ENCODE results near the gene SYNE1. TPM values are rescaled to one million over a fixed set of nuclear protein-coding genes. Genes with fewer than 3 reads are reported as not detected.

SYNE1 gene
- total and polyA plus RNA-seq, 2 of the 8 experiments (the other 6 are each of a cell fraction or from before 2014, with no cell fraction given), result 2.8 to 5.5 TPM

DNA sequence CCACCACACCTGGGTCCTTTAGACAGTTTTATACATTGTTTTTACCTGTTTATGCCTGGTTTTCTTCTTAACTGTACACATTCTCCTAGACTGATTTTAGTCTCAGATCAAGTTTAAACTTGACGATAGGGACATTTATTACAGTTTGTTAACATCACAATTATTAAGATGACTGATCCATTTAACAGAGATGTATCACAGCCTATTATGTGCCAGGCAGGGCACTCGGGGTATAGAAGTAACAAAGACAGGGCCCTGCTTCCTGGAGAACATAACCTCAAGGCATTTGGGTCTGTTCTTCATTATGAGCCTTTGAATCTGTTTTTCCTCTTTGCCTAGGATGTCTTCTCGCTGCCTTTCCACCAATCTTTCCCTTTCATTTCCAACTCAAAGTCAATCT lies 449.2 kb downstream of the SYNE1 start:
- Histone ChIP-seq H3K56ac (replicated peaks; ENCODE audit: insufficient read length, low read depth, low read length) (no peak overlapping the region), H3K27ac (ENCODE audit: low read depth, low read length) (no peak overlapping the region), H3K4me3 (ENCODE audit: extremely low read depth in 1 of 4, insufficient read depth in 2 of 4, low read depth in 3 of 4, low read length in 4 of 4) (no peak overlapping the region), H3K14ac (ENCODE audit: insufficient read length) (no peak overlapping the region), H4K20me1 (replicated peaks in 1 of 2; ENCODE audit: control insufficient read depth in 1 of 2, insufficient read depth in 2 of 2, low read length in 2 of 2) (no peaks in the 10 kb centered on the region), H2BK120ac (replicated peaks; ENCODE audit: low read depth, low read length) (no peak overlapping the region), H3K4me1 (replicated peaks in 1 of 4; ENCODE audit: control insufficient read depth in 3 of 4, insufficient read depth in 4 of 4, low read length in 3 of 4) (no peaks in the 10 kb centered on the region), H2BK5ac (ENCODE audit: low read depth, low read length) (no peak overlapping the region), H2AFZ (ENCODE audit: low read length) (no peak overlapping the region), H3K36me3 (ENCODE audit: control insufficient read depth in 2 of 4, insufficient read depth in 4 of 4, low read length in 3 of 4) (no peaks in the 10 kb centered on the region), H4K5ac (ENCODE audit: insufficient read length, low read depth, low read length) (no peak overlapping the region), H2AK5ac (ENCODE audit: low read depth, low read length) (no peak overlapping the region), H2BK12ac (ENCODE audit: low read depth, low read length) (no peak overlapping the region), H4K8ac (ENCODE audit: extremely low read depth, insufficient read depth, low read length) (no peak overlapping the region), H3K9me3 (ENCODE audit: insufficient read depth in 2 of 2, low read depth in 1 of 2, low read length in 1 of 2) (no peaks in the 10 kb centered on the region), H3K79me1 (ENCODE audit: low read depth, low read length) (no peaks in the 10 kb centered on the region), H3K27me3 (replicated peaks in 1 of 4; ENCODE audit: control insufficient read depth in 3 of 4, extremely low read depth in 1 of 4, insufficient read depth in 3 of 4, low read length in 3 of 4) (no peaks in the 10 kb centered on the region), H3K4me2 (ENCODE audit: insufficient read depth in 1 of 2, low read depth in 2 of 2, low read length in 2 of 2) (no peak overlapping the region), H3K18ac (ENCODE audit: extremely low read depth, low read length) (no peak overlapping the region), H3K9ac (replicated peaks in 1 of 4; ENCODE audit: extremely low read depth in 1 of 4, low read depth in 3 of 4, low read length in 3 of 4) (no peak overlapping the region), H2BK20ac (ENCODE audit: low read length) (no peak overlapping the region), H3K4ac (replicated peaks; ENCODE audit: insufficient read length, low read depth, low read length) (no peak overlapping the region), H2BK15ac (ENCODE audit: low read length) (no peak overlapping the region), H3K79me2 (ENCODE audit: control insufficient read depth in 1 of 2, insufficient read depth in 2 of 2, low read length in 2 of 2) (no peaks in the 10 kb centered on the region), H4K91ac (replicated peaks; ENCODE audit: insufficient read length, low read length) (no peak overlapping the region), H3K23ac (ENCODE audit: insufficient read length) (no peak overlapping the region), H3K23me2 (ENCODE audit: low read depth, low read length) (no peaks in the 10 kb centered on the region)
- 84% methylated on average over 3 of the region's 3 CpGs; no CpG with 5 or more reads in 1 of the 2 experiments for WGBS, 2 experiments (ENCODE audit: extremely low coverage in 1 of 2, insufficient coverage in 1 of 2, insufficient read length in 1 of 2, insufficient replicate concordance in 2 of 2, low coverage in 1 of 2, low lambda C conversion rate in 2 of 2, missing lambda C conversion rate in 1 of 2)
- CTCF ChIA-PET (ENCODE audit: partially characterized antibody), result no interaction called here
- POLR2A ChIA-PET (ENCODE audit: partially characterized antibody), result no interaction called here
- FAIRE-seq (no peak), DNase-seq (ENCODE audit: low read depth in 1 of 2, low spot score in 2 of 2) (no peak)
- TF ChIP-seq TBP (IDR thresholded peaks at IDR 0.05; ENCODE audit: low read depth, low read length) (no peak), PHF8 (conservative IDR thresholded peaks at IDR 0.05; ENCODE audit: low read depth, low read length) (no peak), CTBP2 (IDR thresholded peaks at IDR 0.05; ENCODE audit: borderline replicate concordance, insufficient read depth, insufficient read length, low read length) (no peak), RFX5 (IDR thresholded peaks at IDR 0.05; ENCODE audit: borderline replicate concordance, low read depth, low read length) (no peak), SIX5 (IDR thresholded peaks at IDR 0.05; ENCODE audit: low read depth, low read length) (no peak), KDM5A (IDR thresholded peaks at IDR 0.05; ENCODE audit: low read length) (no peak), GABPA (IDR thresholded peaks at IDR 0.05; ENCODE audit: borderline replicate concordance, insufficient read depth, low read length) (no peak), YY1 (IDR thresholded peaks at IDR 0.05; ENCODE audit: low read depth, low read length) (no peak), CBX8 (IDR thresholded peaks at IDR 0.05; ENCODE audit: borderline replicate concordance, low read depth, low read length) (no peak), JUND (IDR thresholded peaks at IDR 0.05; ENCODE audit: low read length) (no peak), ASH2L (IDR thresholded peaks at IDR 0.05; ENCODE audit: low read length) (no peak), BCL11A (IDR thresholded peaks at IDR 0.05; ENCODE audit: low read depth in 2 of 2, low read length in 2 of 2) (no peak), POU5F1 (IDR thresholded peaks at IDR 0.05; ENCODE audit: low read depth, low read length) (no peak), HDAC6 (IDR thresholded peaks at IDR 0.05; ENCODE audit: low read depth, low read length) (no peak), CEBPB (IDR thresholded peaks at IDR 0.05; ENCODE audit: low read depth, low read length) (no peak)
- TF ChIP-seq, protein P1, sequence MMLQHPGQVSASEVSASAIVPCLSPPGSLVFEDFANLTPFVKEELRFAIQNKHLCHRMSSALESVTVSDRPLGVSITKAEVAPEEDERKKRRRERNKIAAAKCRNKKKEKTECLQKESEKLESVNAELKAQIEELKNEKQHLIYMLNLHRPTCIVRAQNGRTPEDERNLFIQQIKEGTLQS (IDR thresholded peaks at IDR 0.05; ENCODE audit: insufficient read depth, low read depth, low read length), result no peak

Data from H1 (cell line).